NOMO-1 (cell line): ENCODE results near the gene C7.

Experiments used
- DNase-seq, 2 experiments: peaks; one replicate each; lab custom pipeline; 2025; ENCODE audit not compliant: unreplicated experiment in 2 of 2; lab: John Stamatoyannopoulos, UW

Gene C7

DNA sequence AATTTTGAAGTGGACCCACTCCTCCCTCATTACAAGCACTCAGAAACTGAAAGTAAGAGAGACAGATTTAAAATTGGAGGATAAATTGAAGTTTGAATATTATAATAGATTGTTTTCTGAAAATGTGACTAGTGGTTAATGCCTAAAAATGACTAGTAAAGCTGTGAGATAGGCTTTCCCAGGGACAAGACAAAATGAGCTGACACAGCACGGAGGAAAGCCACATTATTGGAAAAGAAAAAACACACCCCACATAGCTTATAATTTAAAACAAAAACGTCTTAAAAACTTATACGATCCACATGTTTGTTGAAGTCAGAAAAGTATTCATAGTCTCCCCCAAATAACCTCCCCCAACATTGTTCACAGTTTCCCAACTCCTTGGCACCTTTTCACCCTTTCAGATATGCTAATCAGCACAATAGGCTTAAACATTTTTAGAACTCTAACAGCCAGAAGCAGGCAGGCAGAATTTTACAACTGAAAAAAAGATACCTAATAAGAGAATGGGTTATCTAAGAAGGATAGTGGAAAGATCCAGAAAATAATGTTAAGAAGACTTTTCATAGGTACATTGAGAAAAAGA, 6.1 kb downstream of the C7 start:
- no peak for DNase-seq

DNA sequence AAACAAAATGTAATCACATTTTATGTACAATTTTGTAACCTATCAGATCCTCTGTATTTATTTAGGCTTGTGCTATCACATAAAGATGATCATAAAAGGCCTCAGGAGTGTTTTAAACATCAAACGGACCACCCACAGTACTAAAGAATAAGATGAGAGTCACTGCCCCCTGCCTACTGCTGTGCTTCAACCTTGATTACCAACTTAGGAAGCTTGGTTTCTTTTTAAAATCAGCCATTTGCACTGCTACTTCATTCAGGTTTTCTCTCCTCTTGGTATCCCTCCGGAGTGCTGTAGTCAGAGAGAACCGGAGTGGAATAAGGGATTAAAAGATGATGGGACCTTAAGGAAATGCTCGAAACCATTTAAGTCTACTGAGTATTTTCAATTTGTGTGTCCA, 6.9 kb downstream of the C7 start:
- no peak for DNase-seq

DNA sequence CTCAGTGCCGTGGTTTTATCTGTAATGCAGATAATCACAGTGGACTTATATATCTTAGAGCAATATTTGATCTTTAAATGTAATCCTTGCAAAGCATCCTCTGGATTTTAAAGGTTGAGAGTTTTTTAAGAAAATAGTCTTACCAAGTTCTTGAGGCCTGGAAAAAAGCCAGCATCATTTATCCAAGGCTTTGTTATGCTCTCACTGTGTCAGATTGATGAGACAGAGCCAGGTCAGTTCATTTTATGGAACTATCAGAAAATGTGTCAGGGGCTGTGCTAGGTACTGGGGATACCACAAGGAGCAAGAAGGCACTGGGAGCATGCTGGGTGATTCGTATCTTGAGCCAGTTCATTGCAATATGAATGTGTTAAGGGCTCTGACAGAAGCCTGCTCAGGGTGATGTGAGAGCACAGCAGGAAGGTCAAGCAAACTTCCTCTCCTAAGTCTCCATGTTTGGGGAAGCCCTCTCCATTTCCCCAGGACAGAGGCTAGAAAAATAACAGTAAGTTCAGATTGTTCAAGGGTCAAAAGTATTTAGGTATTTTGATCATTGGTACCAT, 19.7 kb downstream of the C7 start:
- no peak for DNase-seq

DNA sequence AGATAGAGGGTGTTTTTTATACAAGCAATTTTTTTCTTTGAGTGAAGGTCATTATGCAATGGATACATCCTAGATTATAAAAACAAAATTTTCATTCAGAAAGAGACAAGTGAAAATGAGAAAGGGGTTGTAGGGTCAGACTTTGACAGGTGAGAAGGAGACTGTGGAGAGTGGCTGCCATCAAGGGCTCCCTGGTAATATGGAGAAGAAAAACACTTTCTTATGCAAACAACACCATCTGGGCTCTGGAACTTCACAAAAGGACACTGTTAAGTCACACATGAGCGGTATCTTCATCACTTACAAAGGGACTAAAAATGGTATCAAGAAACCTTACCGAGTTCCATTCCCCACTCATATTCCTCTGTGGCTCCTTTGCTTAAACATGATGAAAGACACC, 23.5 kb downstream of the C7 start:
- DNase-seq: no peak

DNA sequence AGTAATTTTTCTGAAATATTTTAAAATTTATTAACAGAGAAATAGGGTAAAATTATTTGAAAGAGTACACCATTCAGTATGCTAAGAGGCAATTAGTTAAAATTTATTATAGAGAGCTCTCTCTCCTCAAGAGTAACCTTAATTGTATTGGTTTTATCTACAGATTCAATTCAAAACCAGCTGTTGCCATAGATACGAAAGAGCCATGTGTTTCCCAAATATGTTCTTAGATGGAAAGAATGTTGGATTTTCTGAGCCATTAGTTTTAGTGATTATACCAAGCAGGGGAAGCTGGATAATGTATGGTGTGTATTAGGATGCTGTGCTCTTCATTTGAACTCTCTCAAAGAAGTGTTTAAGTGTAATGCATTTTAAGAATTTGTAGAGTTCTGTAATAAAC, 27.8 kb downstream of the C7 start:
- DNase-seq: no peak

DNA sequence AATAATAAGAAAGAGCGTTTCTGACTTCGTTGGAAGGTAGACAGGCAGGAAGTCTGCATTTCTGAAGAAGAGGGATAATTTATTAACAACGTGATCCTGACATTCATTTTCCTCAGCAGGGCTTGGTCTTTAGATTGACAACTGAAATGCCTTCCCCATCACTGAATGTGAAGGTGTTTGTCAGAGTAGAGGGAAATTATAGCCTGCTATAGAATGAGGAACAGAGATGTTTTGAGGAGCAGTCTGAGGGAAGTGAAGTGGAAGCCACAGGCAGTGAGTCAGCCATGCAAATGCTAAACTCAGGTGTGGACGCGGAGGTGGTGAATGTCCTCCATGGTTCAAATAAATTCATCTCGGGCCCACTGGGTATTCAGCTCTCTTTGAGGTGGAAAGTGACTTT, 30.5 kb downstream of the C7 start:
- DNase-seq: peak in 1 of 2 experiments; percentile 21

DNA sequence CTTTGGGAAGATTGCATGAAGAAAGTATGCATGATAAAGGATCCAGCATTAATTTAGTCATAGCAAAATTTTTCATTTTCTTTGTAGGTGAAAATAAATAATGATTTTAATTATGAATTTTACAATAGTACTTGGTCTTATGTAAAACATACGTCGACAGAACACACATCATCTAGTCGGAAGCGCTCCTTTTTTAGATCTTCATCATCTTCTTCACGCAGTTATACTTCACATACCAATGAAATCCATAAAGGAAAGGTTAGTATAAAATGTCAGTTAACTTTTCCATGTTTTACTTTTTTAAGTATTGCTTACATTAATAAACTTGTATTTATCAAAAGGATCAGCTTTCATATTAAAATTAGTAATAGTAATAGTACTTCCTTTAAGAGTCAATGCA, 35.8 kb downstream of the C7 start:
- DNase-seq: peak in 1 of 2 experiments; percentile 38

DNA sequence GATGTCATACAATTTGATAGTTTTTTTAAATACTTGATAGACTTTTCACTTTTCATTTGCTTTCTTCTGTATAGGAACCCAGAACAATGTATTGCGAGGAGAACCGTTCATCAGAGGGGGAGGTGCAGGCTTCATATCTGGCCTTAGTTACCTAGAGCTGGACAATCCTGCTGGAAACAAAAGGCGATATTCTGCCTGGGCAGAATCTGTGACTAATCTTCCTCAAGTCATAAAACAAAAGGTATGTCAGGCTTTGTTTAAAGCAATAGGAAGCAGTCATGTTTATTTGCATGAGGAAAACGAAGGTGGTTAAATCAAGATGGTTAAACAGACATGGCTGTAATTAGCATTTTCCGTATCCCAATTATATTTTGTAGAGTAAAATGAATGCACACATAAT, 46.0 kb downstream of the C7 start:
- DNase-seq: no peak

DNA sequence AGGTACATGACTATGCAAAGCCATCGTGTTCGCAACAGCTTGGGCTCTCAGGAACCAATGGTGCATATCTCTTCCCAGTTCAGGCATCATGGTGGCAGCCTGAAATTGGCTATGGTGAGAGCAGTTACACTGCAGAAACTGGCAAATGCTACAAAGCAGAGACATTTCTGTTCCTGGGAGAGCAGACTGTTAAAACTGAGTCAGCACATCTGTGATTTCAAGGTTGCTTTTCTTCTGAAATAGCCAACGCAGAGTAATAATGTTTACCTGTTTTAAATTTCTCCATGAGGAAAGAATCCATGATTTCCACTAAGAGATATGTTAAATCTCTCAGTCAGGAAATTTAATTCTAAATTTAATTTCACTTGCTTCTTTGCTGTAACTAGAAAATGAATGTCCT, 47.8 kb downstream of the C7 start:
- no peak for DNase-seq

DNA sequence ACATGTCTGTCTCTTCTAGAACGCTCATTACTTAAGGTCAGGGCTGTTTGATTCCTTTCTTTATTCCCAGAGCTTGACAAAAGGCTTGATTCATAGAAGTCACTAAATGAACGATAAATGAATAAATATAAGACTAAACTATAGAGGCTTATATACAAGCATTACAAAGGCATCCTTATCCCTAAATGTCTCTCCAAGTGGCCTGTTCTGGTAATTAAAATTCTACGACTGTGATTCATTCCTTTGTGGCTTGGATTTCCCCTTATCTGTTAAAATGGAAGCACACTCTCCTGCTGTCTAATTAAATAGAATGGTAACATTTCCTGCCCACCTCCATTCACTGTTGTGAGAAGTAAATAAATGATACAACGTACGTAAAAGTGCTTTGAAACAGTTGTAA, 49.5 kb downstream of the C7 start:
- no peak for DNase-seq

DNA sequence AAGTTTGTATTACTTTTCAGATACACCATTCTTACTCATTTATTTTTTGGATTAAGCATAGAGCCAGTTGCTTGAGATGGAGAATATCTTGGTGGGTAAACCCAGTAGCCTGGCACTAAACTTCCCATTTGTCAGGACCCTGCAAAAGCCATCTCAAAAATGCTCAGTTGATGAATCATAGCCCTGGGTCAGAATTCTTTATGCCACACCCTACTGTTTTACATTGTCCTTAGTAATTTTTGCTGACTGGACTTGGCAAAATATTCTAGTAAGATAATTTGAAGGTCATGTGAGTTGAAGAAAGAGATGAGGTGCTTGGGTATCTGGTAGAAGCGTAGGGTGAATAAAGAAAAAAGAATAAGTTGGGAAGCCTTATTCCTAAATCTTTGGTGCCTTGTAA, 50.7 kb downstream of the C7 start:
- DNase-seq: no peak

DNA sequence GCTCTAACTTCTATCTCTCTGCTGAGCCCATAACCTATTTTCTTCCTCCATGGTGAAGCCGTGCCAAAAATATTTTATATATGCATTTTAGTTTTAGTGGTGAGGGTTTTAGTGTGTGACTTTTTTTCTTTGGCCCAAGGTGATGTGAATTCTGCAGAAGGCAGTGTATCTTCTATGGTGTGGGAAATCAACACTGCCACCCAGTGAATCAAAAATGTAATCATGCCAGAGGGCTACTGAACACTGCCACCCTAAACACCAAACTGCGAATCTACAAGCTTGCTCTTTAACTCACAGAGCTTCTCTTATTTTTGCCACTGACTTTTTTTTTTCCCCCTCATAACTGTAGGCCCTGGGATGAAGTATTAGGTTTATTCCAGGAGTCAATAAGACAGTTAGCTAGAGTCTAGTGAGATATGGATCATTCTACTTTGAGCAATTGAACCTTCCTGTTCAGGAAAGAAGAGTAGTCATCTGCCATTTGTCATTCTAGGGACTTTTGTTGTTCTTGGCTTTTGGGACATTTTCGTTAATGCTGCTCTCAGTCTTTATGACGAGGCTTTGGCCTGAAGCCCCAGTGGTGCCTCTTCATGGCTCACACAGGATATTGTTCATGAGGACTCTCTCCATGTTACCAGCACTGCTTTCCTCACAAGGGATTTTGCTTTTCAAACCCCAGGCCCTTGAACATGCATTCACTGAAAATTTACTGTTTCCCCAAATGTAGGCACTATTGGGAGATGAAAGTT, 53.1 kb downstream of the C7 start:
- no peak for DNase-seq

DNA sequence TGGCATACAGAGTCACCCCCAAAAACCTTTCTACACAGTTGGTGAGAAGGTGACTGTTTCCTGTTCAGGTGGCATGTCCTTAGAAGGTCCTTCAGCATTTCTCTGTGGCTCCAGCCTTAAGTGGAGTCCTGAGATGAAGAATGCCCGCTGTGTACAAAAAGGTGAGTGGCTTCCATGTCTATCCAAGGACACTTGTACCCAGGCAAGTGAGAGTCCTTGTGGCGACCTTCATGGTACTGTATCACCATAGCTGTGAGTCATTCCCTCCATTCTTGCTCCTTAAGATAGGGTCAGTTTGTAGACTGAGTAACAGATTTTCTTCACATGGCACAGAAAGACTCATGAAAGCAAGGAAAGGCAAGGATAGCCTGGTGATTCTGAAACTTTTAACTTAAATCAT, 63.1 kb downstream of the C7 start:
- no peak for DNase-seq

DNA sequence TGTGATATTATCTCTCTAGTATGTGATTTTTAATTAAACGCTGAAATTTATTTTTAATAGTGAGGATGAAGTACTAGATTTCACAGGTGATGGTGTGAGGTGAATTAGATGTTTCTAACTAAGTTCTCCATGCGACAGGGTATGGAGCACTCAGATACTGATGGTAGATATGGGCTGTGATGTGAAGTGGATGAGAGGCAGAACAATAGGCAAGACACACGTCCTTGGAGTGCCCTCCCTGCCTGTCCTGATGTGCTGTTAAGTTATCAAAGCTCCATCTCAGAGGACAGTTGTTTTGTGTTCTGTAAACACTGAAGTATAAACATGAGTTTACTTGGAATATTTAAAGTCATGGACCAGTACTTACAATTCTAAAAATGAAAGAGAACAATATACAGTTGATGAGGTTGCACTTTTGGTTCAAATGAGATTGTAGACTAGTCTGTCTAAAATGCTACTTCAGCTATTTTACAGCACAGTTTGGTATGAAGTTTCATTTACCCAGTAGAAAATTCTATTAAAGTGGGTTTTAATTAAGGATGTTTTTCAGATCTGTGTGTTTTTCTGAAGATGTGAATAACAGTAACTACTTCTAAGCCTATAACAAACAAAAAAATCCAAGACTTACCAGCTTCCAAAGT, 64.2 kb downstream of the C7 start:
- DNase-seq: no peak

DNA sequence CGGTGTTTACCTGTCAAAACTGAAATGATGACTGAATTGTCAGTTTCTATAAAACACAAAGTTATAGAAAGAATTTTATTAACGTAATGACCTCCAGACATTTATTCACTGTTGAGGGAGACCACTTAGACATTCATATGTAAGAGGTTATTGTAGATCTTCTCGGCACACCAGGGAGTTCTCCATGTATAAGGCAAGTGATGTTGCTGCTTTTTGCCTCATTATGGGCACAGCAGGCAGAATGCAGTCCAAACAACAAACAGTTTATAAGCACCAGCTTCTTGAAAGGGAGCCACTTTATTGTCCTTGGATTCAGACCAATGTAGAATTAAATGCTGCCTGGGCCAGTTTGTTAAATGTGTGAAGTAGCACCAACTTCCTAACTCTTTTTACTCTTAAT, 66.7 kb downstream of the C7 start:
- DNase-seq: no peak

DNA sequence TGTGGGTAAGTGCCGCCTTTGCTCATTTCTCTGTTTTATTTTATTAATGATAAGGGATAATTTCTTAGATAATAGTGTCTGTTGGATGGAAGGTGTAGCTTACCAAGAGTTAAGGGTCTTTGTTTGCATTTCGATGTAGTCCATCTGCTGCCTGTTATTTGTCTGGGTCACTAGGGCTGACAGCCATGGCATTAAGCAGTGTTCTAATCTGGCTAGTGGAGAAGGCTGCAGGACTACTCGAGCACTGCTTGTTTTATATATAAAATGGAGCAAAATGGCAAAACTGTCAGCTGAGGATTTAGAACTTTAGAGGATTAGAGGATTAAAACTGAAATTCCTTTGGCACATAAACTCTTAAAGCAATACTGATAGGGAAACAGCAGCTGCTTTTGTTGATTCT, 67.5 kb downstream of the C7 start:
- DNase-seq: no peak

DNA sequence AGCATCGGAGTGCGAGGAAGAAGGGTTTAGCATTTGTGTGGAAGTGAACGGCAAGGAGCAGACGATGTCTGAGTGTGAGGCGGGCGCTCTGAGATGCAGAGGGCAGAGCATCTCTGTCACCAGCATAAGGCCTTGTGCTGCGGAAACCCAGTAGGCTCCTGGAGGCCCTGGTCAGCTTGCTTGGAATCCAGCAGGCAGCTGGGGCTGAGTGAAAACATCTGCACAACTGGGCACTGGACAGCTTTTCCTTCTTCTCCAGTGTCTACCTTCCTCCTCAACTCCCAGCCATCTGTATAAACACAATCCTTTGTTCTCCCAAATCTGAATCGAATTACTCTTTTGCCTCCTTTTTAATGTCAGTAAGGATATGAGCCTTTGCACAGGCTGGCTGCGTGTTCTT, 72.1 kb downstream of the C7 start:
- DNase-seq: no peak

DNA sequence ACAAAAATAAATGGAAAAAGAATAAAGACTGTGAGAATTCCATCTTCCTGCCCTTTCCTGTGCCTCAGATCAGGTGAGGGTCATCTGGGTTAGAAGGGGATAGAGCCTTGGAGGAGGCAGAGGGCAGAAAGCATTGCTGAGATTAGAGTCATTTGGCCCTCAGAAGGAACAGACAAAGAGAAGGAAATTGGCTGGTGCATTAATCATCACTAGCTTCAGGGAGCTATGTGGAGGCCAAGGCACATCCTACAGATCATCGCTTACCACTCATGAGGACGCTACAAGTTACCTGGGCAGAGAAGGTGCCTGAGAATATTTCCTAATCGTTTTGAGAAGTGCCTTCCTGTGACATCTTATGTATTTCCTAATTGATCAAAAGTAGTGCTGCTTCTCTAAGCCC, 74.5 kb downstream of the C7 start:
- no peak for DNase-seq

DNA sequence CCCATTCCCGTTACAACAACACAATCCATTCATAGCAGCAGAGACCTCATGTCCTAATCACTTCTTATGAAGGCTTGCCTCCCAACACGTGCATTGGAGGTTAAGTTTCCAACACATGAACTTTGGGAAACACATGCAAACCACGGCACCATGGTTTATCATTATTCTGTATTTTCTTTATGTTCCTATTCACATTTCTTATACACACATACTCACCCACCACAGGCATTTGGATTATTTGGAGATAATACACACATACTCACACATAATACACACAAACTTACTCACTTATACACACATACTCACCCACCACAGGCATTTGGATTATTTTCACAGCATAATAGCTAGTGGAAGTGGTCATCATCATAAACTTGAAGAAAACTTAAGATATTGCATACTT, 75.6 kb downstream of the C7 start:
- DNase-seq: no peak

DNA sequence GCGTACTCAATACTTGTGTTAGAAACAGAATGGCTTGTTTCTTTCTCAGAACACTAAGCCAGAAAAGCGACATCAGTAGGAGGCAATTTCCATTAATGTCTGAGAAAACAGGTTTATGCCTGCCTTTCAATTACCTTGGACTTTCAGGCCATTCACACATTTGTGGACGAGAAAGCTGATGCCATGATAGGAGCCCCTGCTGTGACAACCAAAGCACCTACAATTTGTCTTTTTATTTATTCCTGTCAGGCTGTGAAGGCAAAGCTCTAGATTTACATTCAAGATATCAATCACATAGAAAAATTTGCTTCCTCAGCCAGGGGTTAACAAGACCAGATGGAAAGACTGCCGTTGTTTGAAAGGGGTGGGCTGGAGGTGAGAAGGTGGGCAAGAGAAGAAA, 76.2 kb downstream of the C7 start:
- no peak for DNase-seq

DNA sequence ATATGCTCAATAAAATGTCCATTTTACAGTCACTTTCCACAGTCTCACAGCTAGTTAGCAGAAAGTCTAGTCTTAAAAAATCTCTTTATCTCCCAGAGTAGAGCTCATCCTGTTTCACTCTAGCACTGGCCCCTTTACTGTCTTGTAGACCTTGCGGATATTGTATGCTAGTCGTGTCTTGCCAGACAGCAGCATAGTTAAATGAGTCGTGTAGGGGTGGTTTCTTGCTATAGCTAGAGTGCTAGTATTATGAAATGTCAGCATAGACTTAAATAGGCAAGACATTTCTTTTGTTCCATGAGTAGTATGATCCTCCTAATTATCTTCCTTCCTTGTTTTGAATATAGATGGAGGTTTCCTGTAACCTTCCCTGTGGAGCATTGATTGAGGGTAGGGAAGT, 77.4 kb downstream of the C7 start:
- no peak for DNase-seq

DNA sequence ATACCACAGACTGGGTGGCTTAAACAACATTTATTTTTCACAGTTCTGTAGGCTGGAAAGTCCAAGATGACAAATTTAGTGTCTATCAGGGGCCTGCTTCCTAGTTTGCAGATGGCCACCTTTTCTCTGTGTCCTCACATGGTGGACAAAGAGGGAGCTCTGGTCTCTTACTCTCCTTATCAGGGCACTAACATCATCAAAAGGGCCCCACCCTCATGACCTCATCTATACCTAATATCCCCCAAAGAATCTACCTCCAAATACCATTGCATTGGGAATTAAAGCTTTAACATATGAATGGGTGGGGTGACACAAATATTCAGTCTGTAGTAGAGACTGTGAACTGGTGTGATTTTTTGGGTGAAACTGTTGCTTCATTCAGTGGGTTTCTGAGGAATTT, 78.1 kb downstream of the C7 start:
- no peak for DNase-seq
